Chondrocyte (in vitro differentiated cells): ENCODE measurements around the gene ODC1. TPM values are rescaled to one million over a fixed set of nuclear protein-coding genes. Genes with fewer than 3 reads are reported as not detected.
"Not testable (repeated sequence)": the region's sequence is repeated elsewhere in the genome, so short reads cannot be mapped to it uniquely, and the experiment has no call there.

Experiments used
- DNase-seq: peaks from one replicate; pipeline ENCODE4 v3.0.0; 2021; ENCODE audit warnings: mixed read lengths, low spot score
- H3K27ac Mint-ChIP-seq: one replicate; pipeline ENCODE4 v1.8.0; 2021; ENCODE audit warnings: mild to moderate bottlenecking, moderate library complexity, mixed read lengths; ENCODE audit not compliant: unreplicated experiment
- H3K27me3 Mint-ChIP-seq: 2 replicates; pipeline ENCODE4 v1.8.0; 2021; ENCODE audit warnings: low read depth, mixed read lengths
- H3K36me3 Mint-ChIP-seq: 2 replicates; pipeline ENCODE4 v1.8.0; 2021; ENCODE audit warnings: low read depth, mixed read lengths
- H3K4me1 Mint-ChIP-seq: 2 replicates; pipeline ENCODE4 v1.8.0; 2021; ENCODE audit warnings: low read depth, mild to moderate bottlenecking, mixed read lengths
- H3K4me3 Mint-ChIP-seq: one replicate; pipeline ENCODE4 v1.8.0; 2021; ENCODE audit warnings: mild to moderate bottlenecking, moderate library complexity, mixed read lengths; ENCODE audit not compliant: unreplicated experiment
- H3K9me3 Mint-ChIP-seq: 2 replicates; pipeline ENCODE4 v1.8.0; 2021; ENCODE audit warnings: low read depth, mixed read lengths
- total RNA-seq: library from RNA; stranded (reverse); gene quantifications from 3 replicates; pipeline ENCODE4 v1.2.1, GENCODE V29; 2021
- TF ChIP-seq, protein P1 (sequence below): fragments of 200-600 bp; sonication (generic); IDR thresholded peaks from 2 replicates; pipeline ENCODE4 v1.5.0; 2021; ENCODE audit warnings: antibody characterized with exemption, mild to moderate bottlenecking, moderate library complexity

Gene ODC1
- total RNA-seq, 1 donor from 2014 or later, result 65.3 TPM

GRCh38 chr2:10457846-10458598 is 9.9 kb upstream of the ODC1 start:
- H3K9me3 Mint-ChIP-seq, result no peaks in the 10 kb centered on the region
- peaks cover 28% of the 10 kb centered on the region for H3K4me1 Mint-ChIP-seq
- TF ChIP-seq, protein P1, sequence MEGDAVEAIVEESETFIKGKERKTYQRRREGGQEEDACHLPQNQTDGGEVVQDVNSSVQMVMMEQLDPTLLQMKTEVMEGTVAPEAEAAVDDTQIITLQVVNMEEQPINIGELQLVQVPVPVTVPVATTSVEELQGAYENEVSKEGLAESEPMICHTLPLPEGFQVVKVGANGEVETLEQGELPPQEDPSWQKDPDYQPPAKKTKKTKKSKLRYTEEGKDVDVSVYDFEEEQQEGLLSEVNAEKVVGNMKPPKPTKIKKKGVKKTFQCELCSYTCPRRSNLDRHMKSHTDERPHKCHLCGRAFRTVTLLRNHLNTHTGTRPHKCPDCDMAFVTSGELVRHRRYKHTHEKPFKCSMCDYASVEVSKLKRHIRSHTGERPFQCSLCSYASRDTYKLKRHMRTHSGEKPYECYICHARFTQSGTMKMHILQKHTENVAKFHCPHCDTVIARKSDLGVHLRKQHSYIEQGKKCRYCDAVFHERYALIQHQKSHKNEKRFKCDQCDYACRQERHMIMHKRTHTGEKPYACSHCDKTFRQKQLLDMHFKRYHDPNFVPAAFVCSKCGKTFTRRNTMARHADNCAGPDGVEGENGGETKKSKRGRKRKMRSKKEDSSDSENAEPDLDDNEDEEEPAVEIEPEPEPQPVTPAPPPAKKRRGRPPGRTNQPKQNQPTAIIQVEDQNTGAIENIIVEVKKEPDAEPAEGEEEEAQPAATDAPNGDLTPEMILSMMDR, result no peak
- no peak overlapping the region for H3K27ac Mint-ChIP-seq
- H3K36me3 Mint-ChIP-seq, result no peaks in the 10 kb centered on the region
- H3K4me3 Mint-ChIP-seq, result no peak overlapping the region
- no peak for DNase-seq
- peaks cover 9% of the 10 kb centered on the region for H3K27me3 Mint-ChIP-seq

DNA sequence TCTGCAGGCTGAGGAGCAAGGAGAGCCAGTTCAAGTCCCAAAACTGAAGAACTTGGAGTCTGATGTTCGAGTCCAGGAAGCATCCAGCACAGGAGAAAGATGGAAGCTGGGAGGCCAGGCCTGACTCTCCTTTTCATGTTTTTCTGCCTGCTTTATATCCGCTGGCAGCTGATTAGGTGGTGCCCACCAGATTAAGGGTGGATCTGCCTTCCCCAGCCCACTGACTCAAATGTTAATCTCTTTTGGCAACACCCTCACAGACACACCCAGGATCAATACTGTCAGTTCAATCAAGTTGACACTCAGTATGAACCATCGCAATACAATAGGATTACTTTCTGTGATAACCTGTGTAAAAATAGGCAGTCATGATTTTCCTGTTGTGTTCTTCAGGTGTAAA is 9.1 kb upstream of the ODC1 start:
- not testable (repeated sequence) for H3K9me3 Mint-ChIP-seq, DNase-seq, H3K27me3 Mint-ChIP-seq, H3K27ac Mint-ChIP-seq, H3K36me3 Mint-ChIP-seq, H3K4me3 Mint-ChIP-seq
- peaks cover 31% of the 10 kb centered on the region for H3K4me1 Mint-ChIP-seq

- DNase-seq, result peak; percentile 89
- H3K9me3 Mint-ChIP-seq, result no peaks in the 10 kb centered on the region
- H3K27me3 Mint-ChIP-seq, result peaks cover 4% of the 10 kb centered on the region
- H3K27ac Mint-ChIP-seq, result no peak overlapping the region
- peaks cover 37% of the 10 kb centered on the region for H3K4me1 Mint-ChIP-seq
- TF ChIP-seq, protein P1, result no peak
- H3K36me3 Mint-ChIP-seq, result no peaks in the 10 kb centered on the region
- no peak overlapping the region for H3K4me3 Mint-ChIP-seq
These were observed 6.4 kb upstream of the ODC1 start for GRCh38 chr2:10454505-10454904.

DNA sequence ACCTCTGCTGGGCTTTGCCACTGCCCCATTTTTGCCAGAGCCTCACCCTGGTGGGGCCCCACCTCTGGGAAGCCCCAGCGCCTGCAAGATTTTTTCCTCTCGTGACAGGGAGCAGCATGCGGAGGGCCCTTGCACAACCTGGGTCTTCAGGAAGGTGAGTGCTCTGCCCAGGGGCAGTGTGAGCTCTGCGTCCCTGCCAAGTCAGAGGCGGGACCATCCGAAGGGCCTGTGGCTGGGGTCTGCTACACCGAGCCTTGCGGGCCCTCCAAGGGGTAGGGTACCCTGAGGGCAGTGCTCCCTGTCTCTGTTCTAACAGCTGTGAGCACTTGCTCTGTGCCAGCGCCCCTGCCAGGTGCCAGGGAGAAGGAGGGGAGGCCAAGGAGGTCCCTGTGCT is 5.8 kb upstream of the ODC1 start:
- TF ChIP-seq, protein P1, result no peak
- Mint-ChIP-seq H3K27me3 (peaks cover under 1% of the 10 kb centered on the region), H3K4me1 (peaks cover 41% of the 10 kb centered on the region), H3K9me3 (no peaks in the 10 kb centered on the region), H3K27ac (peak overlapping the region; percentile 66), H3K36me3 (no peaks in the 10 kb centered on the region), H3K4me3 (no peak overlapping the region)
- DNase-seq, result peak; percentile 89

- Mint-ChIP-seq H3K9me3 (no peaks in the 10 kb centered on the region), H3K27me3 (no peaks in the 10 kb centered on the region), H3K4me3 (no peak overlapping the region), H3K27ac (no peak overlapping the region), H3K4me1 (peaks cover 40% of the 10 kb centered on the region), H3K36me3 (no peaks in the 10 kb centered on the region)
- TF ChIP-seq, protein P1, result no peak
- DNase-seq, result peak; percentile 49
These were observed 5.1 kb upstream of the ODC1 start for GRCh38 chr2:10452956-10453904.
